ENCODE results near the gene OTUD6A. TPM values are rescaled to one million over a fixed set of nuclear protein-coding genes. Genes with fewer than 3 reads are reported as not detected.

OTUD6A gene
- total RNA-seq, 8 experiments from 2014 or later: 0.22 to 0.24 TPM; not detected in 6

DNA sequence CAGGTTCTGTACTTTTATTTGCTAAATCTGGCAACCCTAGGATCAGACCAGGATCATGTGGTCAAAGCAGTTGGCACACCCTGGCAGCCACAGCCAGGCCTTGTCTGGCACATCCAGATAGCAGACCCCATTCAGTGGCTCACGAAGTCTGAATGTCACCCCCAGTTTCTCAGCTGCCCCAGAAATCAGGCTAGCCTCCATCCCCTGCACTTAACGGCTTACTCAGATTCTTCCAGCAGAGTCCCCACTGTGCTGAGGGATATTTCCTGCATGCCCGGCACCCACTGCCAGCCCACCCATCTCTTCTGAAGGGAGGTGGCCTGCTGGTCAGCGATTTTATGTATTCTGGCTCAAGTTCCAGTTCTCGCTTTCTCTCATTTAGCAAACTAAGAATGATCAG is 7.9 kb upstream of the OTUD6A start:
- Histone ChIP-seq H3K4me3 (no peak overlapping the region), H3K27ac (no peak overlapping the region), H3K4me1 (replicated peaks in 1 of 2) (no peaks in the 10 kb centered on the region)
- 0 to 100% (median 72%) methylated on average over 1 to 2 of the region's 5 CpGs; no CpG with 5 or more reads in 7 of the 10 experiments for WGBS, 10 experiments
- in situ Hi-C loops (cut with MboI; ENCODE audit: low pct_unique_long_range_greater_than_20kb in 2 of 9, low sequenced_read_pairs in 9 of 9, unreplicated experiment in 9 of 9): no loop called here
- ATAC-seq (replicated peaks in 6 of 8): no peak

DNA sequence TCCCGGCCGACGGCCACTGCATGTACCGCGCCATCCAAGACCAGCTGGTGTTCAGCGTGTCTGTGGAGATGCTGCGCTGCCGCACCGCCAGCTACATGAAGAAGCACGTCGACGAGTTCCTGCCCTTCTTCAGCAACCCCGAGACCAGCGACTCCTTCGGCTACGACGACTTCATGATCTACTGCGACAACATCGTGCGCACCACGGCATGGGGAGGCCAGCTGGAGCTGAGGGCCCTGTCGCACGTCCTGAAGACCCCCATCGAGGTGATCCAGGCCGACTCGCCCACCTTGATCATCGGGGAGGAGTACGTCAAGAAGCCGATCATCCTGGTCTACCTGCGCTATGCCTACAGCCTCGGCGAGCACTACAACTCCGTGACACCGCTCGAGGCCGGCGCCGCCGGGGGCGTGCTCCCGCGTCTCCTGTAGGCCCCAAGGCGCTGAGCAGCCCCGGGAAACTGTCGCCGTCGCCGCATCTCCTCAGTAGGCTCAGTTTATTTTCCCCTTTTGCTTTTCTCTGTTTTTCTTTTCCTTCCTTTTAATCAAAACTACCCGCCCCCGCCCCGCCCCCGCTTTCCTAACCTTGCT is 799 bp downstream of the OTUD6A start:
- ATAC-seq (replicated peaks in 6 of 8): no peak
- in situ Hi-C loops (cut with MboI; ENCODE audit: low pct_unique_long_range_greater_than_20kb in 2 of 9, low sequenced_read_pairs in 9 of 9, unreplicated experiment in 9 of 9): no loop called here
- Histone ChIP-seq H3K4me3 (no peak overlapping the region), H3K27ac (no peak overlapping the region), H3K4me1 (replicated peaks in 1 of 2) (no peaks in the 10 kb centered on the region)
- WGBS, 10 experiments: 40 to 93% (median 85%) methylated on average over 1 to 21 of the region's 52 CpGs; no CpG with 5 or more reads in 7 of the 10 experiments

GRCh38 chrX:70066646-70067045 is 4.4 kb downstream of the OTUD6A start:
- in situ Hi-C loops (cut with MboI; ENCODE audit: low pct_unique_long_range_greater_than_20kb in 2 of 9, low sequenced_read_pairs in 9 of 9, unreplicated experiment in 9 of 9): no loop called here
- WGBS, 10 experiments: 0 to 100% (median 52%) methylated on average over 1 to 2 of the region's 7 CpGs; no CpG with 5 or more reads in 6 of the 10 experiments
- Histone ChIP-seq H3K4me3 (no peak overlapping the region), H3K4me1 (replicated peaks in 1 of 2) (no peaks in the 10 kb centered on the region), H3K27ac (no peak overlapping the region)
- no peak for ATAC-seq (replicated peaks in 6 of 8)

DNA sequence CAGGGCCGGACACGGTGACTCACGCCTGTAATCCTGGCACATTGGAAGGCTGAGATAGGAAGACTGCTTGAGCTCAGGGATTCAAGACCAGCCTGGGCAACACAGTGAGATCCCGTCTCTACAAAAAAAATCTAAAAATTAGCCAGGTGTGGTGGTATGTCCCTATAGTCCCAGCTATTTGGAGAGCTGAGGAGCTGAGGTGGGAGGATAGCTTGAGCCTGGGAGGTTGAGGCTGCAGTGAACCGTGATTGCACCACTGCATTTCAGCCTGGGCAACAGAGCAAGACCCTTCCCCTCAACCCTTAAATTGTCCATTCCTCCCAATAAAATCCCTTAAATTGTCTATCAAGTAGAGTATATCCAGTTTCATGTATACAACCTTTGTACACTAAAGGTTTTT is 17.0 kb downstream of the OTUD6A start:
- in situ Hi-C loops (cut with MboI; ENCODE audit: low pct_unique_long_range_greater_than_20kb in 2 of 9, low sequenced_read_pairs in 9 of 9, unreplicated experiment in 9 of 9): no loop called here
- no peak overlapping the region for H3K27ac ChIP-seq
- ATAC-seq (replicated peaks in 6 of 8): no peak
- H3K4me3 ChIP-seq: no peak overlapping the region
- 0 to 70% methylated on average over 1 to 3 of the region's 5 CpGs; no CpG with 5 or more reads in 8 of the 10 experiments for WGBS, 10 experiments
- no peaks in the 10 kb centered on the region for H3K4me1 ChIP-seq (replicated peaks in 1 of 2)

DNA sequence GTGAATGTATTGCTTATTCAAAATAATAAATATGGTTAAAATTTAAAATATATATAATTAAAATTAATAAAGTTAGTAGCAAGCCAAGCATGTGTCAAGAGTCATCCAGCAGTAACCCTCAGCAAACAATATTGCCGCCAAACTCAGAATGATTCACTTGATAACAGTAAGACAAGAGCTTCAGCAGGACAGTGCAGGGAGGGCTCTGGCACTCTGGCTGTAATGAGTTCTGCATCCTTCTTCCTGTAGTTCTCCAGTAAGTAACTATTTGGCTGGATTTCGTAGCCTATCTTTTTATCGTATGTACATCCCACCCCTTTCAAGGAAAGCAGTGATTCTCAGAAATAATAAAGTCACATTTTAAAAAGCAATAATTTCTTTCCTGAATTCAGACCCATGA is 17.6 kb downstream of the OTUD6A start:
- Histone ChIP-seq H3K4me3 (no peak overlapping the region), H3K4me1 (replicated peaks in 1 of 2) (no peaks in the 10 kb centered on the region), H3K27ac (no peak overlapping the region)
- no peak for ATAC-seq (replicated peaks in 6 of 8)
- 0 to 100% (median 40%) methylated on average over 1 to 3 of the region's 3 CpGs; no CpG with 5 or more reads in 3 of the 10 experiments for WGBS, 10 experiments
- in situ Hi-C loops (cut with MboI; ENCODE audit: low pct_unique_long_range_greater_than_20kb in 2 of 9, low sequenced_read_pairs in 9 of 9, unreplicated experiment in 9 of 9): no loop called here

DNA sequence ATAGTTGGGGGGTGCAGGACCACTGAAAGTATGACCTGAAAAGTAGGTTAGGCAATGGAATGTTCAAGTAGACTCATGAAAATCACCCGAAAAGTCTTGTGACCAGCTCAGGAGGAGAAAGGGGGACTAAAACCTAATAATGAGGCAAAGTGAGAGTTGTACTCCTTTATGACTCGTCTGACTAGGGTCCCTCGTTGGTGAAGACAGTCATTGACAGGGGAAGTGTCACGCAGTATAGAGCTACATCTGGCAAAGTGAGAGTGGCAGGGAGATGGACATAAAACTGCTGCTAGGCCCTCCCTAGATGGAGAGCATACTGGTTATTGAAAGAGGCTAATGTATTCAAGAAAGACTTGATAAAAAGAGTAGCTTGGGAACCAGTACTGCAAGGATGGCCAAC is 20.5 kb downstream of the OTUD6A start:
- ATAC-seq (replicated peaks in 6 of 8): no peak
- WGBS, 10 experiments: 29 to 100% (median 56%) methylated on average over 1 to 3 of the region's 4 CpGs; no CpG with 5 or more reads in 6 of the 10 experiments

GRCh38 chrX:70084592-70085240 is 22.5 kb downstream of the OTUD6A start:
- ATAC-seq (replicated peaks in 6 of 8): no peak
- 0 to 100% (median 58%) methylated on average over 1 to 4 of the region's 5 CpGs; no CpG with 5 or more reads in 4 of the 10 experiments for WGBS, 10 experiments
- in situ Hi-C loops (cut with MboI; ENCODE audit: low pct_unique_long_range_greater_than_20kb in 2 of 9, low sequenced_read_pairs in 9 of 9, unreplicated experiment in 9 of 9): no loop called here
- Histone ChIP-seq H3K4me1 (replicated peaks in 1 of 2) (no peaks in the 10 kb centered on the region), H3K4me3 (no peak overlapping the region), H3K27ac (no peak overlapping the region)

More for the DNA sequence above, 20.5 kb downstream of the OTUD6A start:
- no peak overlapping the region for H3K4me3 ChIP-seq
- no peak overlapping the region for H3K27ac ChIP-seq
- no peaks in the 10 kb centered on the region for H3K4me1 ChIP-seq (replicated peaks in 1 of 2)
- in situ Hi-C loops (cut with MboI; ENCODE audit: low pct_unique_long_range_greater_than_20kb in 2 of 9, low sequenced_read_pairs in 9 of 9, unreplicated experiment in 9 of 9): no loop called here

- peak in 6 of 8 experiments; percentile 36 to 75 (median 45) for ATAC-seq (replicated peaks in 6 of 8)
- WGBS, 10 experiments: 20 to 94% (median 64%) methylated on average over 1 to 11 of the region's 11 CpGs; no CpG with 5 or more reads in 3 of the 10 experiments
These were observed 25.8 kb downstream of the OTUD6A start for GRCh38 chrX:70087857-70088630.

DNA sequence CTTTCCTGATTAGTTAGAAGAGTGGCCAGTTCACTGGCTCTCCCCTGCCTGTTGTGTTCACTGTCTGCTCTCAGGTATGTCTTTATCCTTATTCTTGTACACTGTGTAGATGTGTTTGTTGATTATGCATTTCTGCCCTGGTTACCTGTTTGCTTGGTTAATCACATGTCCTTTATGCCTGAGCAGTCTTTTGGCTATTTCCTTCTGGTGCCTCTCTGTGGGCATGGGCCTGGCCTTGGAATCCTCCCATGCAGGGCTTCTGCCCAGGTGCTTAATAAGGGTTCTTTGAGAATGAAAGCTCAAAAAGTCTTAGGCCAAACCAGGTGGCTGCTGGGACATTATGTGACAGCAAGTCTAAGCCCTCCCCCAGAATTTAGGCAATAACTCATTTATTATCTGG is 26.5 kb downstream of the OTUD6A start:
- no peak for ATAC-seq (replicated peaks in 6 of 8)
- in situ Hi-C loops (cut with MboI; ENCODE audit: low pct_unique_long_range_greater_than_20kb in 2 of 9, low sequenced_read_pairs in 9 of 9, unreplicated experiment in 9 of 9): no loop called here
- H3K4me3 ChIP-seq: no peak overlapping the region
- no peak overlapping the region for H3K27ac ChIP-seq
- H3K4me1 ChIP-seq (replicated peaks in 1 of 2): no peaks in the 10 kb centered on the region

More at GRCh38 chrX:70087857-70088630, 25.8 kb downstream of the OTUD6A start:
- in situ Hi-C loops (cut with MboI; ENCODE audit: low pct_unique_long_range_greater_than_20kb in 2 of 9, low sequenced_read_pairs in 9 of 9, unreplicated experiment in 9 of 9): no loop called here
- Histone ChIP-seq H3K4me3 (no peak overlapping the region), H3K27ac (no peak overlapping the region), H3K4me1 (replicated peaks in 1 of 2) (no peaks in the 10 kb centered on the region)

DNA sequence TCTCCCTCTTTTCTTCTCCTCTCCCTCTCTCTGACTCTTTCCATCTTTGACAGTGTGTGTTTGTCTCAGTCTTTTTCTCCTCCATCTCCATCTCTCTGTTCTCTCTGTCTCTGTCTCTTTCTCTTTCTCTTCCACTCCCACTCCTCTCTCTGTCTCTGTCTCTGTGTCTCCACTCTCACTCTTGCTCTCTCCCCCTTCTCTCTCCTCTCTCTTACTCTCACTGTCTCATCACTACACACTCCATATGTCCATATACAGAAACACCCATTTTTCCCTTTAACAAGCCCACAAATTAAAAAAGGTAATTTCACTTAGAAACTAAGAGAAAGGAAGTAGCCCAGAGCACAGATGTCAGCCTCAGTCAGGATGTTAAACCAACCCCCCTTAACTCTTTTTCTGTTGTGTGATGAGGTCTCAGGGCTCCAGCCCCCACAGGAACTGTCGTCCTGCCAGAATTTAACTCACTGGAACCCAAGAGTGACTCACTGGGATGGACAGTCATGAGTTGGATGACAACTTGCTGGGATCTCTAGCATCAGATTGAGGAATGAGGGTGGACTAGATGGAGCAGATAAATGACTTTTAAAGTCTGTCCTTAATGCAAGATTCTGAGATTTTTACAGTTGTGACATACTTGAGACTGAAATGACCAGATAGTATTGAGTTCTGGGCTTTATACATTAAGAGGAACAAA is 27.5 kb downstream of the OTUD6A start:
- peak in 2 of 8 experiments; percentile 65 to 82 for ATAC-seq (replicated peaks in 6 of 8)
- Histone ChIP-seq H3K27ac (no peak overlapping the region), H3K4me1 (replicated peaks in 1 of 2) (no peaks in the 10 kb centered on the region), H3K4me3 (no peak overlapping the region)
- in situ Hi-C loops (cut with MboI; ENCODE audit: low pct_unique_long_range_greater_than_20kb in 2 of 9, low sequenced_read_pairs in 9 of 9, unreplicated experiment in 9 of 9): loop anchor here in 1 of 9 experiments (10.0 kb wide), 1 partner anchor 55 kb away; no protein-coding TSS in a partner anchor
- WGBS, 10 experiments: no CpG with 5 or more reads among the region's 1 CpG

DNA sequence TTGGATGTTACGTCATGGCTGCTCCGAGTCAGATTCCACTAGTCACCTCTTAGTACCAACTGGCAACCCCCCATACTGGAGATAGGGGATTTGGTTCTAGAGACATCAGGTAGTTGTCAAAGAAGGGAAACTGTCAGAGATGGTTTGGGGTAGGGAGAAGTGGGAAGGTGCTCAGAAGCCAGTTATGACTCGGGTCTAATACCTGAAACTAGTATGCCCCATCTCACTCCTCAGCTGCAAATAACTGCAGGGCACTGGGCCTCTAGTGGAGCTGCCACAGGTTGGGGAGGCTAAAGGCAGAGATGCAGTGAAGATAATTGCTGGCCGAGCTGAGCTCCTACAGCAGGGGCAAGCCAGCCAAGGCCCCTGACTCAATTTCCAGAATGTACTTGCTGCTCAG is 30.0 kb downstream of the OTUD6A start:
- 20 to 43% methylated on average over 1 to 4 of the region's 4 CpGs; no CpG with 5 or more reads in 8 of the 10 experiments for WGBS, 10 experiments
- in situ Hi-C loops (cut with MboI; ENCODE audit: low pct_unique_long_range_greater_than_20kb in 2 of 9, low sequenced_read_pairs in 9 of 9, unreplicated experiment in 9 of 9): loop anchor here in 1 of 9 experiments (10.0 kb wide), 1 partner anchor 57 kb away; no protein-coding TSS in a partner anchor
- no peaks in the 10 kb centered on the region for H3K4me1 ChIP-seq (replicated peaks in 1 of 2)
- H3K27ac ChIP-seq: no peak overlapping the region
- no peak overlapping the region for H3K4me3 ChIP-seq
- no peak for ATAC-seq (replicated peaks in 6 of 8)

DNA sequence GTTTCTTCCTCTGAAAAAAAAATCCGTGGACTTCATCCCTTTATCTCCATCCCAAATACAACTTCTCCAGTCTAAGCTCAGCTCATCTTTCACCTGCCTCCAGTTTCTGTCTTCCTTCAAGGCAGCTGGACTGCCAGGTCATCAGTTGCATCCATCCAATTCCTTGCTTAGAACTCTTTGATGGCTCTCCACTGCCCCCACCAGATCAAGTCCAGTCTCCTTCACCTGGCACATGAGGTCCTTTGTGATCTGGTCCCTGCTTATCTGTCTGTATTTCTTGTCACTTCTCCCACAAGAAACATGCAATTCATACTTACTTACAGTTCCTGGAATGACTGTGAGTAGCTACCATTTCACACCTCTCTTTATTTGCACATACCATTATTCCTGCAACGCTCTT is 33.8 kb downstream of the OTUD6A start:
- no peak for ATAC-seq (replicated peaks in 6 of 8)
- WGBS, 10 experiments: 0 to 100% (median 40%) methylated on average over 1 to 2 of the region's 2 CpGs; no CpG with 5 or more reads in 5 of the 10 experiments
- Histone ChIP-seq H3K4me3 (no peak overlapping the region), H3K4me1 (replicated peaks in 1 of 2) (no peaks in the 10 kb centered on the region), H3K27ac (no peak overlapping the region)
- in situ Hi-C loops (cut with MboI; ENCODE audit: low pct_unique_long_range_greater_than_20kb in 2 of 9, low sequenced_read_pairs in 9 of 9, unreplicated experiment in 9 of 9): loop anchor here in 1 of 9 experiments (10.0 kb wide), 1 partner anchor 61 kb away; no protein-coding TSS in a partner anchor

Measured in motor neuron (in vitro differentiated cells).